DMS114 treated with DMSO at 0.1 percent for 48 hours (cell line): ENCODE results near the gene ITGAE.

Experiments used
- DNase-seq: peaks from one replicate; lab custom pipeline; 2025; ENCODE audit not compliant: unreplicated experiment; lab: John Stamatoyannopoulos, UW

ITGAE gene

DNA sequence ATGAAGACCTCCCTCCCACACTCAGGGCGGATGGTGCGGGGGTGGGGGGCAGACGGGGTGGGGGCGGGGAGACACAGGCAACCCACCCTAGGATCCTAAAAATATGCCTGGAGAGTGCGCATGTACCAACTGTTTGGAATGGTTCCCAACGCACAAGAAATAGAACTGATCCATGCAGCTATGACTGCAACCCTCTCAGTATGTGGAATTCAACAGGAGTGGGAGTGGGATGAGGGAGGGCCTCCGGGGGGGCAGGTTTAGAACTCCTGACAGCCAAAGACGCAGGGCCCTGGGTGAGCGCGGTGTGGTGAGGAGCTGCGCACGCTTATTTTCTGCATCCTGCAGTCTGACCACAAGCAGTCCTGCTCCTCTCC, 103.9 kb downstream of the ITGAE start:
- no peak for DNase-seq

GRCh38 chr17:3695723-3696411, 105.1 kb downstream of the ITGAE start, which contains the start of gene P2RX5:
P2RX5 (minus strand) TSS chr17:3696155; CDS start chr17:3696005, 150 bp downstream.
- no peak for DNase-seq

- no peak for DNase-seq
Measured at GRCh38 chr17:3695129-3695722, 105.8 kb downstream of the ITGAE start.

GRCh38 chr17:3693829-3694231, 107.2 kb downstream of the ITGAE start:
- no peak for DNase-seq

DNA sequence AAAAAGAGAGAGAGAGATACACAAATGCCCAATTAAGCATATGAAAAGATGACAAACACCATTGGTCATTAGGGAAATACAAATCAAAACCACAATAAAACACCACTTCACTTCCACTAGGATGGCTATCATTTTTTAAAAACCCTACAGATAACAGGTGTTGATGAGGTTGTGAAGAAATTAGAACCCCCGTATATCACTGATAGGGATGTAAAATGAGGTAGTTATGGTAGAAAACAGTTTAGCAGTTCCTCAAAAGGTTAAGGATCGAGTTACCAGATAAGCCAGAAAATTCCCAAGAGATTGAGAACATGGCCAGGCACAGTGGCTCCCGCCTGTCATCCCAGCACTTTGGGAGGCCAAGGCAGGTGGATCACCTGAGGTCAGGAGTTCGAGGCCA, 107.8 kb downstream of the ITGAE start:
- DNase-seq: no peak

- no peak for DNase-seq
Measured at GRCh38 chr17:3692346-3692745, 108.6 kb downstream of the ITGAE start.

DNA sequence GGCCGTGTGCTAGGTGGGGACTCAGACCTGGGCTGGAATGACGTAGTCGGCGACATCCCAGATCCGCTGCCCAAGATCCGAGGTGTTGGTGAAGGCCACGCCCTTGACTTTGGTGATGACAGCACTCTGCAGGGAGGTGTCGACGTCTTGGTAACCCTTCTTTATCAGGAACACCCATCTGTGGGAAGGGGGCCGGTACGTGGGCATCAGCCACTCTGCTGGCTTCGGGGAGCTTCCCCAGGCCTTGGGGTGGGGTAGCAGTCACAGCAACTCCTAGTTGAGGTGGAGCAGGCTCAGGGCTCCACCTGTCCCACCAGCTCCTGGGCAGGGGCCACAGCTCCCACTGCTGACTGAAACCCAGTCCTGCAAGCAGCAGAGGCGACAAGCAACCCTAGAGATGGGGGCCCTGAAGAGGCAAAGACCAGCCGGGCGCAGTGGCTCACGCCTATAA, 109.3 kb downstream of the ITGAE start:
- DNase-seq: no peak

DNA sequence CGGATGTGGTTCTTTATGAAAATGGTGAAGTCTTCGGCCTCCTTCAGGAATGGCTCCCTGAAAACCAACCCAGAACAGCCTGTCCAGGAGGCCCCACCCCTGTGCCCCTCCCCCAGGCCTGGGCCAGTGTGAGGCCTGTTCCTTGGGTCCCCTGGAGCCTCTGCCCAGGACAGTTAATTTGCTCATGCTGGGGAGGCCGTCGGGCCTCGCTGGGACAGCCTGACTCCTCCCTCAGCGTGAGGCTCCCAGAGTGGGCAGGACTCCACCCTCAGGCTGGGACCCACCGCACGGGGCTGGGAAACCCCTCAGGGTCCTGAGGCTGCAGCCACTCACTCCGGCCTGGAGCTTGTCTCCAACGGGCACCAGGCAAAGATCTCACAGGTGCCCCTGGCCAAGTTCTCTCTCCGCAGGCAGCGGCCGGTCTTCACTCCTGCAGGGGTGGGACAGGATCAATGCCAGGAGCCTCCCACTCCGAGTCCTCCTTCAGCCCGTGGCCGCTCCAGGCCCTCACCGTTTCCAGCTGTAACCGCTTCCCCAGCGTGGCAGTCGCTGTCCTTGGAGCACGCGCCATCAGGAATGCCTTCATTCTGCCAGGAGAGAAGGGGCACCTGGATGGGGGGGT, 110.8 kb downstream of the ITGAE start:
- DNase-seq: no peak

- no peak for DNase-seq
Measured at GRCh38 chr17:3689262-3690093, 111.5 kb downstream of the ITGAE start.

- no peak for DNase-seq
Measured at GRCh38 chr17:3688852-3689261, 112.1 kb downstream of the ITGAE start.

DNA sequence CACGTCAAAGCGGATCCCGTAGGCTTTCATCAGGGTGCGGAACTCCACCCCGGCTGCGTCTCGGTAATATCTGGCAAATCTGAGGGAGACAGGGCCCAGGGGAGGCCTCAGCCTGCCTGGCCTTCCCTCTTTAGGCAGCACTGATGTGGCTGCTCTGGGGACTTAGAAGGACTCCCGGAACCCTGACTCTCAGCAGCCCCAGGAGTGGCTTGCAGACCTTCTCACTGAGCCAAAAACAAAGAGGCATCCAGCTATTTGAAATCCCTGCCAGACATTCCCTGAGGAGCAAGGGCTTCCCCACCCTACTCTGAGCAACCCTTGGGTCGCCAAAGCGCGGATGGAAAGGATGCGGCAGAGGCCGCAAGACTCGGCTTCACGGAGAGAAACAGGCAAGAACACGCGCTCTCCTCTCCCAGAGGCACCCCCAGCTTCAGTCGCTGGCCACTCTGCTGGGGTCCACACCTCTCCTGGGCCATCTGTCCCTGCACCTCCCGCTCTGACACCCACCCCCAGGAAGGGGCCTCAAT, 112.9 kb downstream of the ITGAE start:
- DNase-seq: no peak

DNA sequence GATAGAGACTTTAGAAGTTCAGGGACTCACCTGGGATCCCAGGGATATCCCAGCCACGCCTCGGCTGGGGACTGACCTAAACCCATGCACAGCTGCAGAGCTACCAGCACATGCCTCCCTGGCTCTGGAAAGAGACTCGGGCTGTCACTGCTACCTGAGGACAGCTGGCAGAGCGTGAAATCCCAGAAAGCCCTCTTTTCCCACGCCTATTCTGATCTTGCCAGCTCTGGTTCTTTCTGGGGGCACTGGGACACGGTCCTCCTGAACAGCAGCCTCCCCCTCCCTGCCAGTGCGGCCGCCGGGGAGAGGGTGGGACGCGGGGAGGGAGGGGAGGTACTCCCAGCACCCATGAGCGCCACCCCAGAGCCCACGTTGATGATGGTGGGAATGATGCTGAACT, 115.8 kb downstream of the ITGAE start:
- DNase-seq: no peak

- DNase-seq: no peak
Measured at GRCh38 chr17:3683054-3683511, 117.9 kb downstream of the ITGAE start.

GRCh38 chr17:3682033-3682432, 119.0 kb downstream of the ITGAE start:
- DNase-seq: no peak

GRCh38 chr17:3681565-3681964, 119.4 kb downstream of the ITGAE start:
- no peak for DNase-seq

GRCh38 chr17:3681057-3681456, 119.9 kb downstream of the ITGAE start:
- no peak for DNase-seq

- DNase-seq: no peak
Measured at GRCh38 chr17:3679531-3680126, 121.4 kb downstream of the ITGAE start.

DNA sequence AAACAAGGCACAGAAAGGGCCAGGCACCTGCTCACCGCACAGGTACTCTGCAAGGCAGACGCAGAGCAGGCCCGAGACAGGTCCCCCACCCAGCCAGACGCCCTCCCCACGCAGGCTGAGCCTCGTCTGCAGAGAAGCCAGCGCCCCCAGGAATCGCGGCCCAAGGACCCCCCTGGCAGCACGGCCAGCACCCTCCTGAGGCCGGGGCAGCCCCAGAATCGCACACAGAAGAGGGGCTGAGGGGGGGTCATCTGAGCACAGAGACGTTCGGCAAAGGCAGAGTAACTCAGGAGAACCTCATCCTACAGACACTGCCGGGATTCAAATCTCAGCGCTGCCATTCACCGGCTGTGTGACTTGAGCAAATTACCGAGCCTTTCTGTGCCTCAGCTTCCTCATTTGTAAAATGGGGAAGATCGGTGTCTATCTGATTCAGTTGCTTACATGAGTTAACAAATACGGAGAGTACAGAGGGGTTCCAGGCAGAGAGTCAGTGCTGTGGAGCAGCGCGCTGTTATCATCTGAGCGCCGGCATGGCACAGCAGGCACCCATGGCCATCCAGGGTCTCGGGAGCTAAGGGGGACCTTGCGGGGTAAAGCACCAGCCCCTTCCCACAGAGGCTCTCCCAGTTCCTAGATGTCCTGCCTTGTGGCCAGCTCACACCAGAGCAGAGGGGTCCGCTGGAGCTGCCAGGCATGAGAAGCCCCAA, 122.0 kb downstream of the ITGAE start:
- no peak for DNase-seq

GRCh38 chr17:3678095-3678820, 122.7 kb downstream of the ITGAE start:
- DNase-seq: no peak
